Prostate gland (tissue), 2 donors: ENCODE measurements around the gene TMEM184C.

ENCODE experiments used
- POLR2A ChIP-seq: fragments of 450-650 bp; IDR thresholded peaks from one replicate; pipeline ENCODE4 v1.6.1; 2016; ENCODE audit warnings: antibody characterized with exemption, mild to moderate bottlenecking
- TF ChIP-seq, protein P1 (sequence below), 4 experiments: fragments of 200-600 bp in 2 of 4; fragments of 450-650 bp in 2 of 4; sonication (generic) in 2 of 4; IDR thresholded peaks; 1 replicate in 3 of 4; 2 replicates in 1 of 4; pipeline ENCODE4 v1.5.1; 2016 to 2019; ENCODE audit warnings: antibody characterized with exemption in 4 of 4, mild to moderate bottlenecking in 2 of 4, moderate library complexity in 2 of 4

DNA sequence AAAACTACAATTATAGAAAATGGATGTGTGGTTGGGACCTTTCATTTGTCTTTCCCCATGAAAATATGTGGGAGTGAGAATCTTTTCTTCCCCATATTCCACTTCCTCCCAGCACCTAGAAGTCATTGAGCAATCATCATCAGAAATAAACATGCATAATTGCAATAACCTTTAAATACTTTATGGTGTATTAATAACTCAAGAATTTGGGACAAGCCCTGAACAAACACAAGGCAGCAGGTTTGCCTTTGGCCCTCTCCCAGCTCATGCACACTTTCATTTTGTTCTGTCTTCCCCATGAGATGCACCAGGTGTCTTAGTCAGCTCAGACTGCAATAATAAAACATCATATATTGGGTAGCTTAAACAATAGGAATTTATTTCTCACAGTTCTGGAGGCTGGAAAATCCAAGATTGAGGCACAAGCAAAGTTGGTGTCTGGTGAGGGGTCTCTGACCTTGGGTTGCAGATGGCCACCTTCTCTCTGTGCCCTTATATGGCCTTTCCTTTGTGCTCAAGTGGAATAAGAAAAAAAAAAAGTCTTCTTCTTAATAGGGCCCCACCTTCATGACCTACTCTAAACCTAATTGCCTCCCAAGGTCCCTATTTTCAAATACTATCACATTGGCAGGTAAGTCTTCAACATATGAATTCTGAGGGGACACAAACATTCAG is 34.7 kb upstream of the TMEM184C start:
- TF ChIP-seq, protein P1, sequence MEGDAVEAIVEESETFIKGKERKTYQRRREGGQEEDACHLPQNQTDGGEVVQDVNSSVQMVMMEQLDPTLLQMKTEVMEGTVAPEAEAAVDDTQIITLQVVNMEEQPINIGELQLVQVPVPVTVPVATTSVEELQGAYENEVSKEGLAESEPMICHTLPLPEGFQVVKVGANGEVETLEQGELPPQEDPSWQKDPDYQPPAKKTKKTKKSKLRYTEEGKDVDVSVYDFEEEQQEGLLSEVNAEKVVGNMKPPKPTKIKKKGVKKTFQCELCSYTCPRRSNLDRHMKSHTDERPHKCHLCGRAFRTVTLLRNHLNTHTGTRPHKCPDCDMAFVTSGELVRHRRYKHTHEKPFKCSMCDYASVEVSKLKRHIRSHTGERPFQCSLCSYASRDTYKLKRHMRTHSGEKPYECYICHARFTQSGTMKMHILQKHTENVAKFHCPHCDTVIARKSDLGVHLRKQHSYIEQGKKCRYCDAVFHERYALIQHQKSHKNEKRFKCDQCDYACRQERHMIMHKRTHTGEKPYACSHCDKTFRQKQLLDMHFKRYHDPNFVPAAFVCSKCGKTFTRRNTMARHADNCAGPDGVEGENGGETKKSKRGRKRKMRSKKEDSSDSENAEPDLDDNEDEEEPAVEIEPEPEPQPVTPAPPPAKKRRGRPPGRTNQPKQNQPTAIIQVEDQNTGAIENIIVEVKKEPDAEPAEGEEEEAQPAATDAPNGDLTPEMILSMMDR (IDR thresholded peaks at IDR 0.05), result no peak
- TF ChIP-seq POLR2A, result no peak
